ENCODE data around the gene RPS27.
"Not testable (repeated sequence)": the region's sequence is repeated elsewhere in the genome, so short reads cannot be mapped to it uniquely, and the experiment has no call there.

GRCh38 chr1:153979091-153979490 lies 11.5 kb upstream of the RPS27 start:
- TF ChIP-seq CTCF (IDR thresholded peaks at IDR 0.05; ENCODE audit: low read length); EZH2 (IDR thresholded peaks at IDR 0.05; ENCODE audit: borderline replicate concordance, low read length): not testable (repeated sequence)
